ELF-1 (cell line): ENCODE results near the gene ZMYND8.
"Not testable (repeated sequence)": the region's sequence is repeated elsewhere in the genome, so short reads cannot be mapped to it uniquely, and the experiment has no call there.

Source experiments
- DNase-seq: peaks from one replicate; pipeline ENCODE4 v3.0.0-alpha.2; 2016; ENCODE audit warnings: low read depth, low spot score

The ZMYND8 gene

GRCh38 chr20:47356526-47357295 lies at the start of gene ZMYND8:
Gene ZMYND8 (minus strand): TSS chr20:47356699. CDS start chr20:47356670, 29 bp downstream.
- DNase-seq, result peak; percentile 99

GRCh38 chr20:47405775-47406325 lies 49.4 kb upstream of the ZMYND8 start:
- DNase-seq, result no peak

GRCh38 chr20:47400685-47401084 lies 44.2 kb upstream of the ZMYND8 start:
- peak; percentile 57 for DNase-seq

GRCh38 chr20:47397652-47398301 lies 41.3 kb upstream of the ZMYND8 start:
- no peak for DNase-seq

GRCh38 chr20:47396762-47397476 lies 40.4 kb upstream of the ZMYND8 start:
- DNase-seq, result no peak

- DNase-seq, result not testable (repeated sequence)
Measured at GRCh38 chr20:47393796-47394514, 37.5 kb upstream of the ZMYND8 start.

- DNase-seq, result no peak
Measured at GRCh38 chr20:47392721-47393073, 36.2 kb upstream of the ZMYND8 start.

- DNase-seq, result peak; percentile 68
Measured at GRCh38 chr20:47392015-47392720, 35.7 kb upstream of the ZMYND8 start.

- DNase-seq, result no peak
Measured at GRCh38 chr20:47391276-47392010, 34.9 kb upstream of the ZMYND8 start.

GRCh38 chr20:47389867-47390347 lies 33.4 kb upstream of the ZMYND8 start:
- DNase-seq, result peak; percentile 43

GRCh38 chr20:47385968-47386367 lies 29.5 kb upstream of the ZMYND8 start:
- not testable (repeated sequence) for DNase-seq

- no peak for DNase-seq
Measured at GRCh38 chr20:47382746-47383415, 26.4 kb upstream of the ZMYND8 start.

GRCh38 chr20:47380481-47380880 lies 24.0 kb upstream of the ZMYND8 start:
- no peak for DNase-seq

GRCh38 chr20:47379433-47380150 lies 23.1 kb upstream of the ZMYND8 start:
- DNase-seq, result no peak

GRCh38 chr20:47377122-47377722 lies 20.7 kb upstream of the ZMYND8 start:
- DNase-seq, result no peak

GRCh38 chr20:47376096-47376643 lies 19.7 kb upstream of the ZMYND8 start:
- not testable (repeated sequence) for DNase-seq

GRCh38 chr20:47374121-47374520 lies 17.6 kb upstream of the ZMYND8 start:
- DNase-seq, result not testable (repeated sequence)

GRCh38 chr20:47373206-47373733 lies 16.8 kb upstream of the ZMYND8 start:
- no peak for DNase-seq
